Chondrocyte (in vitro differentiated cells): ENCODE results near the gene KCNJ1. TPM values are rescaled to one million over a fixed set of nuclear protein-coding genes. Genes with fewer than 3 reads are reported as not detected.

Experiments
- DNase-seq: peaks from one replicate; pipeline ENCODE4 v3.0.0; 2021; ENCODE audit warnings: mixed read lengths, low spot score
- H3K27ac Mint-ChIP-seq: one replicate; pipeline ENCODE4 v1.8.0; 2021; ENCODE audit warnings: mild to moderate bottlenecking, moderate library complexity, mixed read lengths; ENCODE audit not compliant: unreplicated experiment
- H3K27me3 Mint-ChIP-seq: 2 replicates; pipeline ENCODE4 v1.8.0; 2021; ENCODE audit warnings: low read depth, mixed read lengths
- H3K36me3 Mint-ChIP-seq: 2 replicates; pipeline ENCODE4 v1.8.0; 2021; ENCODE audit warnings: low read depth, mixed read lengths
- H3K4me1 Mint-ChIP-seq: 2 replicates; pipeline ENCODE4 v1.8.0; 2021; ENCODE audit warnings: low read depth, mild to moderate bottlenecking, mixed read lengths
- H3K4me3 Mint-ChIP-seq: one replicate; pipeline ENCODE4 v1.8.0; 2021; ENCODE audit warnings: mild to moderate bottlenecking, moderate library complexity, mixed read lengths; ENCODE audit not compliant: unreplicated experiment
- H3K9me3 Mint-ChIP-seq: 2 replicates; pipeline ENCODE4 v1.8.0; 2021; ENCODE audit warnings: low read depth, mixed read lengths
- CTCF ChIP-seq: fragments of 200-600 bp; sonication (generic); IDR thresholded peaks from 2 replicates; pipeline ENCODE4 v1.5.0; 2021; ENCODE audit warnings: antibody characterized with exemption, mild to moderate bottlenecking, moderate library complexity
- total RNA-seq: library from RNA; stranded (reverse); gene quantifications from 3 replicates; pipeline ENCODE4 v1.2.1, GENCODE V29; 2021

Gene KCNJ1
- total RNA-seq, 1 donor from 2014 or later: not detected

- H3K36me3 Mint-ChIP-seq: no peaks in the 10 kb centered on the region
- no peak overlapping the region for H3K27ac Mint-ChIP-seq
- H3K27me3 Mint-ChIP-seq: no peaks in the 10 kb centered on the region
- no peak for TF ChIP-seq CTCF
- H3K9me3 Mint-ChIP-seq: no peaks in the 10 kb centered on the region
- no peak for DNase-seq
- no peaks in the 10 kb centered on the region for H3K4me1 Mint-ChIP-seq
- no peak overlapping the region for H3K4me3 Mint-ChIP-seq
Measured at GRCh38 chr11:128846985-128847384, 20.1 kb downstream of the KCNJ1 start.

- no peaks in the 10 kb centered on the region for H3K36me3 Mint-ChIP-seq
- H3K4me1 Mint-ChIP-seq: no peaks in the 10 kb centered on the region
- TF ChIP-seq CTCF: no peak
- H3K4me3 Mint-ChIP-seq: no peak overlapping the region
- no peaks in the 10 kb centered on the region for H3K9me3 Mint-ChIP-seq
- no peak for DNase-seq
- H3K27me3 Mint-ChIP-seq: no peaks in the 10 kb centered on the region
- H3K27ac Mint-ChIP-seq: no peak overlapping the region
Measured at GRCh38 chr11:128845334-128845780, 21.7 kb downstream of the KCNJ1 start.

- Mint-ChIP-seq H3K4me1 (no peaks in the 10 kb centered on the region), H3K9me3 (no peaks in the 10 kb centered on the region), H3K36me3 (no peaks in the 10 kb centered on the region), H3K4me3 (no peak overlapping the region), H3K27me3 (no peaks in the 10 kb centered on the region), H3K27ac (no peak overlapping the region)
- DNase-seq: no peak
- TF ChIP-seq CTCF: no peak
Measured at GRCh38 chr11:128843198-128843785, 23.8 kb downstream of the KCNJ1 start.

GRCh38 chr11:128841461-128842072 is 25.5 kb downstream of the KCNJ1 start:
- no peak for DNase-seq
- Mint-ChIP-seq H3K4me1 (peaks cover 4% of the 10 kb centered on the region), H3K27me3 (no peaks in the 10 kb centered on the region), H3K4me3 (no peak overlapping the region), H3K27ac (no peak overlapping the region), H3K9me3 (no peaks in the 10 kb centered on the region), H3K36me3 (no peaks in the 10 kb centered on the region)
- TF ChIP-seq CTCF: no peak

GRCh38 chr11:128840783-128841182 is 26.3 kb downstream of the KCNJ1 start:
- Mint-ChIP-seq H3K27ac (no peak overlapping the region), H3K4me3 (no peak overlapping the region), H3K9me3 (no peaks in the 10 kb centered on the region), H3K4me1 (peaks cover 12% of the 10 kb centered on the region), H3K36me3 (no peaks in the 10 kb centered on the region), H3K27me3 (no peaks in the 10 kb centered on the region)
- no peak for TF ChIP-seq CTCF
- DNase-seq: no peak
